GM18498 (cell line): ENCODE data around the gene MAST1.
A peak's percentile ranks its signal among the peaks of the same experiment; 100 is the strongest.
"Not testable (repeated sequence)": the region's sequence is repeated elsewhere in the genome, so short reads cannot be mapped to it uniquely, and the experiment has no call there.

Source experiments
- ATAC-seq: cut with Tn5 transposase; IDR thresholded peaks from one replicate; pipeline ENCODE4 v1.9.1; 2021; ENCODE audit warnings: mild to moderate bottlenecking, moderate library complexity; ENCODE audit not compliant: unreplicated experiment

MAST1 gene

DNA sequence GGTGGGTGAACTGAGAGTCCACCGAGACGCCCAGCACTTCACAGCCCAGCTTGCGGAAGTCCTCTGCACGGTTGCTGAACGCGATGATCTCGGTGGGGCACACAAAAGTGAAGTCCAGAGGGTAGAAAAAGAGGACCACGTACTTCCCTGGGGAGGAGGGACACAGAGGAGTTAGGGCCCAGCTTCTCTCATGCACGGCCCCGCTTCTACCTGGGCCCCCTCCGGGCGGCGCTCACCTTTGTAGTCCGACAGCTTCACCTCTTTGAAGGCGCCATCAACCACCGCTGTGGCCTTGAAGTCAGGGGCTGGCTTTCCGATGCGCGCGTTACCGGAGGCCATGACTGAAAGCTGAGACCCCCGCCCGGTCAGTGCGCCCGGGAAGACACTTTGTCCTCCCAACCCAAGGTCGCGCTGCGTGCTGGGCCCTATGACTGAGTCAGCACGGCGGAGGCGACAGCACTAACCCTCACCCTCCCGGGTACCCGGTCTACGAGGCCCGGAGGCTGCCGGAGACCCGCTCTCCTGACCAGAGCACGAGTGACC, 37.3 kb upstream of the MAST1 start:
- ATAC-seq, result no peak

DNA sequence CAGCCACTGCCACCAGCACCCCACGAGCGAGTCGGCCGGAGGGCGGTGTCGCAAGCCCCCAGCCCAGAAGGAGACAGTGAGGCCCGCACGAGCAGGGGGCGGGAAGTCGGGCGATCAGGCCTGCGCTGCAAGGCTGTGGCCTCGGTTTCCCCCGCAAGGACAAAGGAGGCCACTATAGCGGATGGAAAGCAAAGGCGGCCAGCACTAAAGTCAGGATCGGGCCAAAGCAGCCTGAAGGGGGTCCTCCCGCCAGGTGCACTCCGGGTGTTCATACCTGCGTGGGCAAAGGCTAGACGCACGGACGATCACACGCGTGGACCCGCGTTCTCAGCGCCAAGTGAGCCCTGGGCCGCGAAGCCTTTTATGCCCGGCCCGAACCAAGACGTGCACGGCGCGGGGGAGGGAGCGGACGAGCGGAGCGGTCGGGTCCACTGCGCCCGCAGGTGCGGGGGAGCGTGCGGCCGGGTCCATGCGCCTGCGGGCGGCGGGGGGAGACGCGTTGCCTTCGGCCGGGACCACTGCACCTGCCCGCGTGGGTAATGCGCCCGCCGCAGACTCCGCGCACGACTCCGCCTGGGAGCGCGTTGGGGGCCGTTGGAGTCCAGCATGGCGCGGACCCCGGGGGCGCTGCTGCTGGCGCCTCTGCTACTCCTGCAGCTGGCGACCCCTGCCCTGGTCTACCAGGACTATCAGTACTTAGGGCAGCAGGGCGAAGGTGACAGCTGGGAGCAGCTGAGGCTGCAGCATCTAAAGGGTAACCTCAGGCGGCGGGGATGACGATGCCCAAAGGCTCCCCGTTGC, 36.6 kb upstream of the MAST1 start, which contains the start of the genes PRDX2 and THSD8:
PRDX2 (minus strand) TSS at position 335 of the 801 bp plus-strand sequence. CDS start 539 bp downstream, outside the sequence.
THSD8 (plus strand) TSS at position 604 of the 801 bp plus-strand sequence; CDS start at position 607, 3 bp downstream.
- ATAC-seq, result no peak

DNA sequence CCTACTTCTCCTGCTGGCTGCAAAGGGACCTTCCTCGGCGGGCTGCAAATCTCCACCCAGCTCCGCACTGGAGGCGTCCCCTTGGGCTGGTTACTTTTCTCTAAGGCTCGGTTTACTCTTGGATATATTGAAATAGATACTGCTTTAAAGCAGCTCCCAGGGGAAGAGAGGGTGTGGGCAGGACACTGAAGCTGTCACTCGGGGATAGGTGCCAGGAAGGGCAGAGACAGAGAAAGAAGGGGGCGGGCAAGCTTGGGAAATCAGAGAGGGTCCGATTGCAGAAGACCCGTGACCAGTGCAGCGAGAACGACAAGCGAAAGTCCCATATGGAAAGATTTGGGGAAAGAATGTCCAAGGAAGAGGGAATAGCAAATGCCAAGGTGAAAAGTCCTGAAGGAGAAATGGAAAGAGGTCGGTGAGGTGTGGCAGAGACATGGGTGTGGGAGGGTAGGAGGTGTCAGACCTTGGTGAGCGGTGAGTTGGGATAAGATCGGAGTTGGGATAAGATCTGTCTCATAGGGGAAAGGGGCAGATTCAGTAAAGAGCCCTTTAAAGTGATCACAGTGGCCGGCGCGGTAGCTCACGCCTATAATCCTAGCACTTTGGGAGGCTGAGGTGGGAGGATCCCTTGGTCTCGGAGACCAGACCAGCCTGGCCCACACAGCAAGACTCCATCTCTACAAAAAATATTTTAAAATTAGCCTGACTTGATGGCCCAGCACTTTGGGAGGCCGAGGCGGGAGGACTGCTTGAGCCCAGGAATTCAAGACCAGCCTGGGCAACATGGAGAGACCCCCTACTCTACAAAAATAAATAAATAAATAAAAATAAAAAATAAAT, 35.8 kb upstream of the MAST1 start:
- no peak for ATAC-seq

DNA sequence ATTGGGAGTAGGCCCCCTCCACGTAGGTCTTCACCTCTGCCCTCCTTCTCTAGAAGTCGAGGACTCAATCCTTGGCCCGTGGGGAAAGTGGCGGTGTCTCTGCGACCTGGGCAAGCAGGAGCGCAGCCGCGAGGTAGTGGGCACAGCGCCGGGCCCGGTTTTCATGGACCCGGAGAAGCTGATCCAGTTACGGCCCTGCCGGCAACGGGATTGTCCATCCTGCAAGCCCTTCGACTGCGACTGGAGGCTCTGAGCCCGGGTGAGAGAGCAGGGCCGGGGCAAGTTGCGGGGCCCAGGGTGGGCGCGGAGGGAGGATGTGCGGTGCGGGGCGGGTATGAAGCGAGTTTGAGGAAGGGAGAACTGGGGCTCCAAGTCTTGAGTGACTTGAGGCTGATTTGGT, 34.3 kb upstream of the MAST1 start:
- ATAC-seq, result no peak

DNA sequence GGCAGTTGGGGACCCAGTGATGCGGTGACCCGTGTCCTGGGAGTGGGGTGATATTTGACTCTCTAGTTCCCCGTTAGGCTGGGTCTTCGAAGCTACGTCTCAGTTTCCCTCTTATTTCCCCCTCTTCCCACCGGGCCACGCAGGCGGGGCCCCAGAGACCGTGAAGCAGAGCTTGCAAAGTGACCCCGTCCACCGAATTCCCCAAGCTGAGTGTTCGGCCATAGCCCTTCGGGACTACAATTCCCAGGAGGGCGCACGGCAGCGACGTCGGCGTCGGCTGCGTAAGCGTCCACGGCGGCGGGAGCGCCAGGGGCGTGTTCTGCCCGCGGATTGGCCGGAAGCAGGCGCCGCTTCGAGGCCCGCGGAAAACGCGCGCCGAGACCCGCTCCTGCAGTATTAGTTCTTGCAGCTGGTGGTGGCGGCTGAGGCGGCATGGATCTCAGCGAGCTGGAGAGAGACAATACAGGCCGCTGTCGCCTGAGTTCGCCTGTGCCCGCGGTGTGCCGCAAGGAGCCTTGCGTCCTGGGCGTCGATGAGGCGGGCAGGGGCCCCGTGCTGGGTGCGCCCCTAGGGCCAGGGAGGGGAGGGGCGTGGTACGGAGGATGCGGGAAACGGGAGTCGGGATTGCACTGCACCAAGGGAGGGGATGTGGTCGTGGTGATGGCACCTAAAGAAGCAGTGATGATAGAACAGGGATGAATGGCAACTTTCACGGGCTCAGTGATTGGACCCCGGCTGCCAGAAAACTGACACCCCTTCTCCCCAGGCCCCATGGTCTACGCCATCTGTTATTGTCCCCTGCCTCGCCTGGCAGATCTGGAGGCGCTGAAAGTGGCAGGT, 31.9 kb upstream of the MAST1 start, which contains the start of gene RNASEH2A:
RNASEH2A (plus strand) TSS at position 343 of the 840 bp plus-strand sequence; CDS start at position 433, 90 bp downstream.
- ATAC-seq, result peak; percentile 87

DNA sequence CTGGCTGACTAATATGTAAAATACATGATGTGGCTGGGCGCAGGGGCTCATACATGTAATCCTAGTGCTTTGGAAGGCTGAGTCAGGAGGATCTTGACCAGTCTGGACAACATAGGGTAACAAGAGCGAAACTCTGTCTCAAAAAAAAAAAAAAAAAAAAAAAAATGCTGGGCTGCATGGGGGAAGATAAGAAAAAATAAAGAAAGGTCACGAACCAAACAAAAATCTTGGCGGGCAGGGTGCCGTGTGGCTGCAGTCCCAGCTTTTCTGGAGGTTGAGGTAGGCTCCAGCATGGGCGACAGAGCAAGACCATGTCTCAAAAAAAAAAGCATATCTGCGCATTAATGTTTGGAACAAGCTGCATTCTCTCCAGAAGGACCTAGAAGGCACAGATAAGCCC, 23.2 kb upstream of the MAST1 start:
- no peak for ATAC-seq

DNA sequence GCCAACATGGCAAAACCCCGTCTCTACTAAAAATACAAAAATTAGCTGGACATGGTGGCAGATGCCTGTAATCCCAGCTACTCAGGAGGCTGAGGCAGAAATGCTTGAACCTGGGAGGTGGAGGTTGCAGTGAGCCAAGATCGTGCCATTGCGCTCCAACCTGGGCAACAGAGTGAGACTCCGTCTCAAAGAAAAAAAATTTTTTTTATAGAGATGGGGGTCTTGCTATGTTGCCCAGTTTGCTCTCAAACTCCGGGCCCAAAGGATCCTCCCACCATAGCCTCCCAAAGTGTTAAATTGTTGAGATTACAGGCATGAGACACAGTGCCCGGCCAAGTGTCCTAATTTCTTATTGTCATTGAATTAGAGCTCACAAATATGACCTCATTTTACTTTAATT, 21.1 kb upstream of the MAST1 start:
- ATAC-seq, result not testable (repeated sequence)

DNA sequence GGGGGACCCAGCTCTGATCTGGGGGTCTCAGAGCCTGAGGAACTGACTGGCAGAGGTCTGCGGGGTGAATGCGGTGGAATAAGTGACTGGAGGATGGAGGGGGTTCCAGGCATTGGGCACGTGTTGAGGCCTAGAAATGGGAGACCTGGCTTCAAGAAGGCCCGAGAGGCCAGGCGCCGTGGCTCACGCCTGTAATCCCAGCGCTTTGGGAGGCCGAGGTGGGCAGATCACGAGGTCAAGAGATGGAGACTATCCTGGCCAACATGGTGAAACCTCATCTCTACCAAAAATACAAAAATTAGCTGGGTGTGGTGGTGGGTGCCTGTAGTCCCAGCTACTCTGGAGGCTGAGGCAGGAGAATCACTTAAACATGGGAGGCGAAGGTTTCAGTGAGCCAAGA, 20.5 kb upstream of the MAST1 start:
- ATAC-seq, result not testable (repeated sequence)

DNA sequence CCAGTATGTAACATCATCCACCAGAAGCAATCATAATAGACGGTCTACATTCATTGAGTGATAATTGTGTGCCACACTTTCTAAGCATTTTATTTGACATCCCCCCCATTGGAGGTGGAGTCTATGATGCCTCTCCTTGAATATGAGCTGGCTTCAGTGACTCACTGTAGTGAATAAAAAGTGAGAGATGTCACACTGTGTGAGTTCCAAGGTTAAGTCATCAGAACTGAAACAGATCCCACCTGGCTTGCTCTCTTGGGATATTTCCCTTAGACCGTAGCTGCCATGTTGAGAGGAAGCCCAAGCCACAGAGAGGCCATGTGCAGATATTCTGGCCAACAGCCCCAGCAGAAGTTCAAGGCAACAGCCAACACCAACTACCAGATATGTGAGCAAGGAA, 16.6 kb upstream of the MAST1 start:
- no peak for ATAC-seq

DNA sequence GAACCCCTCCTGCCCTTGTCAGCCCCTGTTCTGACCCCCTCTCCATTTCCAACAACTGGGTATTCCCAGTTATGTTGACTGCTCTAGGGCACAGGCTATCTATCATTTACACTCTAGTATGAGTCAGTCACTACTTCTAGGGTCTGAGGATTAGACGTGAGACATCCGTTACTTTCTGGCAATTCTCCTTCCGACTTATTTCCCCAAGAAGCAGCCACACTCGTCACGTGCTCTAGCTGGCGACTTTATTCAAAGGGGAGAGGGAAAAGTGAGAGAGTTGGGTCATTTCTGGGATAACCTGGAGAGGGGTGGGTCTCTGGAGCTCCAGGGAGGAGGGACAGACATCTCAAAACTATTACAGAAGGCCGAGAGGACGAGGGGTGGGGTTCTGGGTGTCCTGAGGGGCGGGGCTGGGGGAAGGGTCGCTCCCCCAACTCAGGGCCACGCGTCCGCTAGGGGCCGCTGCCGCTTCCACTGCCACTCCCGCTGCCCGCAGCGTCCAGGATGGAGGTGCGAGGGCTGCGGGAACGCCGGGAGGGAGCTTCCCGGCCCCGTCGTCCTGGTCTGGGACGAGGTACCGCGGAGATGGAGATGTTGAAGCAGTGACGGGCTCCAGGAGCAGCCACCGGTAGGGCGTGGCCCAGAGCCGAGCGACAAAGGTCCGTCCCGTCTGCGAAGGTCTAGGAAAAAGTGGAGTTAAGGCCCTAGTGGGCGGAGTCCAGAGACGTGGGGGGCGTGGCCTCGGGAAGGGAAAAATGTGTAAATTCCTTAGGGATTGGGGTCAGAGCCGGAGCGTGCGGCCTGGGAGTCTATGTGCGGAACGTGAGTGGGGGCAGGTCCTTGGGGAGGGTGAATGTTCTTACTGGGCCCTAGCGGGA, 12.8 kb upstream of the MAST1 start:
- no peak for ATAC-seq

DNA sequence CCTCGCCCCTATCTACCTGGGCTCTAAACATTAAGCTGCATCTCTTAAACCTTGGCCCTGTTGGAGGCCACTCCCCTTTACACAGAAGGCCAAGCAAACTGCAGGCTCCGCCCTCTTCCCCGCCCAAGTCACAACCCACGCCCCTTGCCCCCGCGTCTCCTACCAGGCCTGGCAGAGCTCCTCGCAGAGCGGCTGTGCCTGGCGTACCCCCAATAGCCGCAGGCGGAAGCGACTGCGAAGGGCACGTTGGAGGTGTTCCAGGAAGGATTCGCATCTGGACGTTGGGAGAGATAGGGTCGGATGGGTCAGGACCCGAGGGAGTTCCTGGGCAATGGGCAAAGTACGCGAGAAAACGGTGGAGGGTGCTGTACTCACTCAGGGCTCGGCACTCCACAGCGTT, 9.8 kb upstream of the MAST1 start:
- no peak for ATAC-seq

DNA sequence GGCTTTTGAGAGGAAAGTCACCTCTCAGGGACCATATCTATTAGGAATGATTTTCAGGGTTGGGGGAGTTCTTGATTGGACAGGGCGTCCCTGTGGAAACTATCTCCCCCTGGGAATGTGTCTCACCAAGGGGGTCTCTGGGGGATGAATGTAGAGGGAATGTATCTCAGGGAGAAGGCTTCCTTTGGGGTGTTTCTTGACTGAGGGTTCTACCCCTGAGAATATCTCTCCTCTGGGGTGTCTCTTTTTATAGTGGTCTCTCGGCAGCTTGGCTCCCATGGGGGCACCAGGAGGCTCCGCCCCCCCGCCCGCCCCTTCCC, 4.9 kb upstream of the MAST1 start:
- no peak for ATAC-seq

DNA sequence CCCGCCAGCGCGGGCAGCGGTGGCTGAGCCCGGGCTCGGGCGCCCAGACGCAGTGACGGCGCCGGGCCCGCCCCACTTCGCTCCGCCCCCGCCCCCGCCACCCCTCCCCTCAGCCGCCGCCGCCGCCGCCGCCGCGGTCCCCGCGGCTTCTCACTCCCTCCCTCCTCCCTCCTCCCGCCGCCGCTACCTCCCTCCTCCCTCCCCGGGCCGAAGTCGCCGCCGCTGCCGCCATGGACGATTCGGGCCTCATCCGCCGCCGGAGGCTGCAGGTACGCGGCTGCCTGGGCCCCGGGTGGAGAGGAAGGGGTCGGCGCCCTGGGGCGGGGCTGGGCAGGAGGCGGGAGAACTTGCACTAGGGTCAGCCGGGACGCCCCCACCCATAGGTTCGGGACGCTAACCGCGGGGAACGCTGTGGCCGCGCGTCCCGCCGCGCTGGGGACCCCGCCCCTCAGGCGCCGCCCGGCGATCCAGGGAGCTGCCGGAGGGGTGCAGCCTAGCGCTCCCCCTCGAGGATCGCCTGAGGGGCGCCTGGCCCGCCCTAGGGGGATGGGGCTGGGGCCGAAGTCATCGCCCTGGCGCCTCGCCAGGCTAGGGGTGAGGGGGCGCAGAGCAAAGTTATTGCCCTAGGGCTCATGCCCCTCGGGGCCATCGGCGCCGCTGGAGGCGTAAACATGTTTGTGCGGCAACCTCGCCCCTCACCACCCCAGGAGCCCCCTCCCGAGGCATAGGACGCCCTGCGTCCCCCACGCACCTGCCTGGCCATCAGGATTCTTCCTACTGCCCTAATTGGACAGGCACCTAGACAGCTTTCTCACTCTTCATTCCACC, 4.4 kb upstream of the MAST1 start:
- ATAC-seq, result no peak

DNA sequence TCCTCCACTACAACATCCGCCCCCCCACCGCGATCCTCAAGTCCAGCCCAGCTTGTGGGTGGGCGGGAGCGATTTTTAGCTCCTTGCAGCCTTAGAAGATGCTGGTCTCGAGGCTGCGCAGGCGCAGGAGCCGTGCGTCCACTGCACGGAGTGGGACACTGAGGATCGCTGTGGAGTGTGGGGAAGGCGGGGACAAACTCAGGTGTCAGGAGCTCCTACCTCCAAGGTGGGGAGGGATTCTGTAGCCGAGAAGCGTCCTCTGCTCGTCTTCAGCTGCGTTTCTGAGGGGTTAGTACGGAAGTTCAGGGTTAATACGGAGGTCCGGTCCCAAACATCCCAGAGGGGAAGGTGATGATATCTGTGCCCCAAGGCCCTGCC, 3.8 kb upstream of the MAST1 start, which contains the start of gene RTBDN:
RTBDN (minus strand) TSS at position 14 of the 378 bp plus-strand sequence. CDS start 4,600 bp downstream, outside the sequence.
- ATAC-seq, result no peak

DNA sequence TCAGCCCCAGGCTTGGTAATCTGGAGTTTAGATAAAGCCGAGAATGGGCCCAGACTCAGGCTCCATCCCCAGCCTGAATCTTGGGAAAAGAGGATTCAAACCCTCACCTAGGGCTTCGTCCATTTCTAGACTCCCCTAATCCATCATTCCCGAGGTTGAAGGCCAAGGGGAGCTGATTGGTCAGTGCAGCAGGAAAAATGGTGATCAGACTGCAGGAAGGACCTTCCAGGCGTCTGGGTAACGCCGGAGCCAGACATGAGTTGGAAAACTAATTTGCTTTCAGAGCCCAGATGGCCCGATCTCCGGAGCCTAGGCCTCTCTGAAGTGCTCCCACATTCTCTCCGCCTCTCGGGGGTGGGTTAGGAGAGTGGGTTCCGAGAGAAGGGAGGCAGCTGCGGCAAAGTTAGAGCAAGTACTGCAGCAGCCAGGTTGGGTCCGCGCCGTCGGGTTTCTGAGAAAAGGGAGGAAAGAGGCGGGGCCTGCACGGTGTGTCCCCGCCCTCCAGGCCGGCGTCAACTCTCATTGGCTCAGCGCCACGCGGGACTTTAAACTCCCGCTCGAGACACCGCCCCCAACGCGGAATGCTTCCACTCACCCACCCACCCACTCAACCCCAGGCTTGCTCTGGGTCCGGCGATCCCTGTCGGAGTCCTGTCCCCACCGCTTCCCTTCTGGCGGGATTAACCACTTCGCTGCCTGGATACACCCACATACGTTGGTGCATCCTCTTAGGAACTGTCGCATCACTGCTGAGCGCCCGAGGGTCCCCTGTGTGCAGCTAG, 3.1 kb upstream of the MAST1 start:
- ATAC-seq, result no peak

DNA sequence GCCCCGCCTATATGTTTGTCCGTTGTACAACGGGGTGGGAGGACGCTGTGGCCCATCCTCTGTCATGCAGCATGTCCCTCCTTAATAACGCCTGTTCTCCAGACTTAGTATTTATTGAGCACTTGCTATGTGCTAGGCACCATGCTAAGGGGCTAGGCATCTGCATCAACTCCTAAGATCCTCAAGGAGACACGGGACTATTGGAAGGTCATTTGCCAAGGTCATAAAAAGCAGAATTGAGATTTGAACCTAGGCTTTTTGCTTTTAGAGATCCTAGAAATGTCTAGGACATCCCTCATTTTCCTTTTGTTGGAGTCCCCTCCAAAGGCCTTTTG, 1.8 kb upstream of the MAST1 start:
- no peak for ATAC-seq

DNA sequence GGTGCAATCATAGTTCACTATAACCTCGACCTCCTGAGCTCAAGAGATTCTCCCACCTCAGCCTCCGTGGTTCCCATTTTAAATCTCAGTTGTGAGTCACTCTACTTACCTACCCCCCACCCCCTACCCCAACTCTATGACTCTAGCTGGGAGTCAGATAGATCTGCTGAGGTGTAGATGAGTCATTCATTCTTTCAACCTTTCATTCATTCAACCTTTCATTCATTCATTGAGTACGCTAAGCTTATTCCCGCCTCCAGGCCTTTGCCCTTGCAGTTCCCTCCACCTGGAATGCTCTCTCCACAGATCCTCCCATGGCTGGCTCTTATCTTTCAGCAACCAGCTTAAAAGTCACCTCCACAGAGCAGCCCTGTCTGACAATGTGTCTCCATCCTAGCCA, 1.1 kb upstream of the MAST1 start:
- no peak for ATAC-seq
